GM18507 (cell line): ENCODE measurements around the gene TULP3.

ENCODE experiments used
- DNase-seq: peaks from one replicate; pipeline ENCODE4 v3.0.0; 2011; ENCODE audit warnings: low read depth; ENCODE audit not compliant: insufficient read length; ENCODE audit errors: extremely low spot score
- FAIRE-seq: peaks from 2 replicates; lab custom pipeline; 2011; peaks lifted over from hg19 to GRCh38; lab: Jason Lieb, UNC

TULP3 gene

GRCh38 chr12:2960390-2960956 is 69.8 kb downstream of the TULP3 start:
- DNase-seq (no peak), FAIRE-seq (no peak)

- DNase-seq (no peak), FAIRE-seq (no peak)
Observed at GRCh38 chr12:2960996-2961616, 70.4 kb downstream of the TULP3 start.

DNA sequence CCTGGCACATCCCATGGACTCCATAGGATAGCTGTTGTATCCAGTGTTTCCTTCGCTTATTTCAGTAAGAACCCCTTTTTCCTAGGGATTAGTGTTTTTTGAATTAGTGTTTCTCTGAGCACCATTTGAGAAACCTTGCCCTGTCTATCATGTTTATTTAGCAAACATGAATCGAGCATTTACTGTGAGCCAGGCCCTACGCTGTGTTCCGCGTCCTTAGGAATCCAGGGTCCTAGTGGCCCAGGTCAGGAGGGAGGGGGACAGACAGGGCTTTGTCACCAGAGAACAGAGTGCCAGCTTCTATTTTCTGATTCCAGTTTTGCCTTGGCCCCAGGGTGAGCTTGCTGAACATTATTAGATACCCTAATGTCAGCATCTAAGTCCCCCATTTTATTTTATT is 71.0 kb downstream of the TULP3 start:
- no peak for DNase-seq
- no peak for FAIRE-seq

DNA sequence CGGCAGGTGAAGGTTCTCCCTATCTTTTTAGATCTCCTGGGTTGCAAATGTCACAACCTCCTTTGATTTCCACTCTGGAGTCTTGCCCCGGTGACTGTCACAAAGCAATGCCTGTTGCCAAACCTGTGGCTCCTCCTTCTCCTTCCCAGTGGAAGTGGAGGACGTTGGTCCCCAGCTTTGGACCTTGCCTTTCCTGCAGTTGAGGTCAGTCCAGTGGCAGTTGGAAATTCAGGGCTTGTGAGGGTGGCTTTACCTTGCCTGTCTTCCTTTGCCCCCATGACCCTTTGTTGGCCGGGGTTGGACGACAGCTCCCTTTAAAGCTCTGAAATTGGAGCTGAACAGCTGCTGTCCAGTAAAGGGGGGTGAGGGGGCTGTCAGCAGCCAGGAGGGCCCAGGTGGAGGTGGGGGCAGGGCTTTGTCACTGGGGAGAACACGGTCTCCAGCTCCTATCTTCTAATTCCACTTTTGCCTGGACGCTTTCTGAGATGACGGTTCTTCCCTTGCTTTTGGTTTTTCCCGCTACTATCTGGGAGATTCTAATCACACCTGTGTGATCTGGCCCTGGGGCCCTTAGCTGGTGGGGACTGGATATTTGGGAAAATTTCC is 72.6 kb downstream of the TULP3 start:
- DNase-seq (no peak), FAIRE-seq (no peak)

GRCh38 chr12:2963760-2964292 is 73.1 kb downstream of the TULP3 start:
- no peak for FAIRE-seq
- DNase-seq: no peak

- FAIRE-seq (no peak), DNase-seq (no peak)
Observed at GRCh38 chr12:2967651-2968050, 77.0 kb downstream of the TULP3 start.

DNA sequence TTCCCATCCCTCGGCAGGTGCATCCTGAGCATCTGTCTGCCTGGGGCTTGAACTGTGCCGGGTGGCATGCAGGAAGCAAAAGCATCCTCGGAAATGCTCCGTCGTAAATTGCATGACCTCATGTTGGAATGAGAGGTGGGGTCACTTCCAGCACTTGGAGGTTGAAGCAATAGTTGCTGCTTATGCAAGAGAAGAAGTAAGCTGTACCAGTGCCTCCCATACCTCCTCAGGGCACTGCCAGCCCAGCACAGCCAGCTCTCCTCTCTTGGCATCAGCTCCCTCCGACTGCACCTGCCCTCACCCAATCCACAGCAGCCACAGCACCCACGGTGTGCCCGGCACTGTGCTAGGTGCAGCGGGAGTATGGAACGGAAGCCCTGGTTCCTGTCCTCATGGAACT is 80.1 kb downstream of the TULP3 start:
- FAIRE-seq (no peak), DNase-seq (no peak)

- FAIRE-seq (no peak), DNase-seq (no peak)
Observed at GRCh38 chr12:2973566-2973965, 82.9 kb downstream of the TULP3 start.

DNA sequence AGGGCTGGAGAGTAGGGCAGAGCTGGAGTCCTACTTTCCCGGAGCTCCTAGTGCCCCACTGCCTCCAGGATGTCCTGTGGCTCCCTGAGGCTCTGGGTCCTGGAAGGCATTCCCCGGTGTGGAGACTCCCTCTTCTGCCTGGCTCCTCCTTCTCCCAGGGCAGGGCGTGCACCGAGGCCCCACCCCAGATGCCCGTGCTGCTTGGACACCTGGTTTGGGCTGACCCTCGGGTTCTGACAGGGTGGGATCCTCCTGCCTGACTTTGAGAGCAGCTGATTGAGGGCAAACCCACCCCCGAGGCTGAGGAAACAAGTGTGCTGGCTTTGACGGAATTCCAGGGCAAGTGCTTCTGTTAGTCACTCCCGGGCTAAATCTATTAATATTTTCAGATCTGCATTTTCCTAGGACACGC is 83.9 kb downstream of the TULP3 start:
- DNase-seq (no peak), FAIRE-seq (no peak)

DNA sequence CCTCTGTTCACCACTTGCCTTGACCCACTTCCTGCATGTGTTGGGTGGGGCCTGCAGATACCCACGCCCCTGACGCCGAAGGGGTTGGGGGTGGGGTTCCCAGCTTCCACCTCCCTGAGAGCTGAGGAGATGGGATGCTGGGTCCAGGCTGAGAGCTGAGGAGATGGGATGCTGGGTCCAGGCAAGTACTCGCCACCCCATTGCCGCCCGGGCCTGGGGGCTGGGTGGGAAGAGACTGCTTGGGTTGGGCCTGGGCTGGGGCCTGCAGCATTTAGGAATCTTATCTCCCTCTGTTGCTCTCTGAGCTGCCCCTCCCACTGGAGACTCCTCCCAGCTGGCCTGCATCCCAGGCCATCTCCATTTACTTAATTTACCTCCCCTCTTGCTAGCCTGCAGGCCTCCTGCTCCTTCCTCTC is 85.9 kb downstream of the TULP3 start:
- DNase-seq: no peak
- no peak for FAIRE-seq

- FAIRE-seq (no peak), DNase-seq (no peak)
Observed at GRCh38 chr12:2977776-2978175, 87.1 kb downstream of the TULP3 start.

DNA sequence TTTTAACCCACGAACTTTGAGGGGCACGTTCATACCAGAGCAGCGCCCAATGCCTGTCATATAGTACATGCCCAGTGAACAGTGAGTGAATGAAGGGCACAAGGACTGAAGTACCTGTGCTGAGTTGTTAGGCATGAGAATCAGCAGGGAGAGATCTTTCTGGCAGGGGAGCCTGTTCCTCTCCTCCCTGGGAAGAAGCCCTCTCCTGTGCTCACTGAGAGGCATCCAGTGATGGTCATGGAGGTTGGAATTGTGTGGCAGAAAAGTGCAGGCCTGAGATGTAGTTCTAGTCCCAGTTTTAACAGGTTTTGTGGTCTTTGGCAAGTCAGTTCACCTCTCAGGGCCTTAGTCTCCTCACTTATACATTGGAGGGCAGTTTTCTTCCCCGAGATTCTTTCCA is 89.1 kb downstream of the TULP3 start:
- DNase-seq (no peak), FAIRE-seq (no peak)

- DNase-seq (no peak), FAIRE-seq (no peak)
Observed at GRCh38 chr12:2980630-2981029, 89.9 kb downstream of the TULP3 start.

DNA sequence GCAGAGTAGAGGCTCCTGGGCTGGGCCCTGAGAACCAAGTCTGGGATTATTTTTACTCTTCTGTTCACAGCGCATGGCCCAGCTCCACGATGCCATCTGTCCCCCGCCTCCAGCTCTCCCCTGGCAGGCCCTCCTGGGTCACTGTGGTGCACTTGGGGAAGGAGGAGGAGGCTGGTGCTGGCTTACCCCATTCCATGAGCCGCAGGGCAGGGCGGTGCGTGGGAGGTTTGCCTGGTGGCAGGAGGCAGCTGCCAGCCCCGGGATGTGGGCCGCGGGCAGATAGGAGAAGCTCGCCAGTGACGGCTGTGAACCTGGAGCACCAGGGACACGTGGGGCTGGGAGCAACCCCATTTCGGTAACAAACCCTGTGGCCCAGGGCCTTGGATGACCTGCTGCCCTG is 91.7 kb downstream of the TULP3 start:
- FAIRE-seq: no peak
- DNase-seq: no peak

GRCh38 chr12:2984249-2984648 is 93.6 kb downstream of the TULP3 start:
- FAIRE-seq (no peak), DNase-seq (no peak)

- FAIRE-seq (no peak), DNase-seq (no peak)
Observed at GRCh38 chr12:2984698-2985097, 94.0 kb downstream of the TULP3 start.

DNA sequence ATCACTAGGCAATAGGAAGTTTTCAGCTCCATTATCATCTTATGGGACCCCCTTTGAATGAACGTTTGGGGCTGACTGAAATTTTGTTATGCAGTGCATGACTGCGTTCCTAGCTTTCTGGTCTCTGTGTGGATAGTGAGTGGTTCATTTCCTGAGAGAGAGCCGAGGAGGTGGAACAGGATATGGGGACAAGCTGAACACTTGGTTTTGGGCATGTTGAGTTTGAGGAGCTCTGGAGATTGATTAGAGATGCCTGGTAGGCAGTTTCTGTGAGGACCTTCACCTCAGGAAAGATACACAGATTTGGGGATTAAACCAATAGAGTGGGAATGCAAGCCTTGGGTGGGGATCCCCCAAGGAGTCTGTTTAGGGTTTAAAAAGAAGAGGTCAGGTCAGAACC is 96.2 kb downstream of the TULP3 start:
- no peak for DNase-seq
- no peak for FAIRE-seq

GRCh38 chr12:2988494-2988893 is 97.8 kb downstream of the TULP3 start:
- DNase-seq (no peak), FAIRE-seq (no peak)
